Subcutaneous adipose tissue (tissue), 4 donors: ENCODE data around the gene TMEM95. TPM values are rescaled to one million over a fixed set of nuclear protein-coding genes. Genes with fewer than 3 reads are reported as not detected.

Source experiments
- CTCF ChIP-seq: fragments of 450-650 bp; IDR thresholded peaks from one replicate; pipeline ENCODE4 v1.5.1; 2016; ENCODE audit warnings: low read depth, mild to moderate bottlenecking, control low read depth, antibody characterized with exemption, moderate library complexity
- total RNA-seq, 4 donors: library from RNA; depleted of rRNA; stranded (reverse); fragments of >200 nt; gene quantifications; one replicate each; pipeline ENCODE4 v1.1.0, GENCODE V29; 2016

Gene TMEM95
- total RNA-seq, 4 donors from 2014 or later = not detected

- no peak for TF ChIP-seq CTCF
Measured at GRCh38 chr17:7347630-7348477, 7.1 kb upstream of the TMEM95 start.

- no peak for TF ChIP-seq CTCF
Measured at GRCh38 chr17:7348478-7349242, 6.3 kb upstream of the TMEM95 start.

- TF ChIP-seq CTCF = no peak
Measured at GRCh38 chr17:7351665-7352502, 3.1 kb upstream of the TMEM95 start, which contains the start of gene KCTD11. KCTD11 (plus strand) TSS chr17:7352162.

- no peak for TF ChIP-seq CTCF
Measured at GRCh38 chr17:7352503-7352889, 2.5 kb upstream of the TMEM95 start.

- TF ChIP-seq CTCF = no peak
Measured at GRCh38 chr17:7352910-7353635, 1.9 kb upstream of the TMEM95 start.

- no peak for TF ChIP-seq CTCF
Measured at GRCh38 chr17:7354262-7354843, 603 bp upstream of the TMEM95 start.
